ENCODE results near the gene ANKRD7.
A peak's percentile ranks its signal among the peaks of the same experiment; 100 is the strongest.

Gene ANKRD7

DNA sequence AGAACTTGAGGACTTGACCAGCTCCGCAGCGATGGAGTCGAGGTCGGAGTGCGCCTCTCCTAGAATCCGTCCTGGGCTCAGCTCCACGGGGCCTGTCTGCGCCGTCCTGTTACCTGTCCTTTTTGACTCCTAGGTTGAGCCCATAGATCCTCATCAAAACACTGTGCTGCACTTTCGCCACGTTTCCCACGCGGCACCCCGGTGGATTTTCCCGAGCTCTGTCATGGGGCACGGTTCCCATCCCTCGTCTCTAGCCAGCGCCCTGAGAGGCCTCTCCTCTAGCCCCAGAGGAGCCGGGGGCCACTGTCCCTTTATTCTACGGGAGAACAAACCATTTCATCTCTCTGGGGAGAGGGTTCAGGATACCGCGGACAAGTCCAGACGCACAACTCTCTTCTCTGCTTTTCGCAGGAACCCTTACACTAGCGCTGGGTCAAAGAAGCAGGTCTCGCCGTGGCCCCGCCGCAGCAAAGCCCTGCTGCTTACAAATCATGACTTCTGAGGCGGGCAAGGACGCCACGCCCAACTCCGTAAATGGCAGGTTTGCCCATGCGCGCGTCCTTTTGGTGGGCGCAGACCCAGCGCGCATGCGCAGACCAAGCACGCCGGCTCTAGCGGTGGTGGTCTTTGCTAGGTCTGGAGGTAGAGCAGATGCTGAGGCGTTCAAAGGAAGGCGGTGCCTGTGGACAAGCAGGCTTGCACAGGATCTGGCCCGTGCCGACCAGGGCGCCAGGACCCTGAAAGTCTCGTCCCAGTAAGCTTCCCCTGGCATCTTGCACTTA is 10.3 kb upstream of the ANKRD7 start:
- DNase-seq (ENCODE audit: low read depth in 2 of 2): peak; percentile 78 to 86
- TF ChIP-seq, protein P1, sequence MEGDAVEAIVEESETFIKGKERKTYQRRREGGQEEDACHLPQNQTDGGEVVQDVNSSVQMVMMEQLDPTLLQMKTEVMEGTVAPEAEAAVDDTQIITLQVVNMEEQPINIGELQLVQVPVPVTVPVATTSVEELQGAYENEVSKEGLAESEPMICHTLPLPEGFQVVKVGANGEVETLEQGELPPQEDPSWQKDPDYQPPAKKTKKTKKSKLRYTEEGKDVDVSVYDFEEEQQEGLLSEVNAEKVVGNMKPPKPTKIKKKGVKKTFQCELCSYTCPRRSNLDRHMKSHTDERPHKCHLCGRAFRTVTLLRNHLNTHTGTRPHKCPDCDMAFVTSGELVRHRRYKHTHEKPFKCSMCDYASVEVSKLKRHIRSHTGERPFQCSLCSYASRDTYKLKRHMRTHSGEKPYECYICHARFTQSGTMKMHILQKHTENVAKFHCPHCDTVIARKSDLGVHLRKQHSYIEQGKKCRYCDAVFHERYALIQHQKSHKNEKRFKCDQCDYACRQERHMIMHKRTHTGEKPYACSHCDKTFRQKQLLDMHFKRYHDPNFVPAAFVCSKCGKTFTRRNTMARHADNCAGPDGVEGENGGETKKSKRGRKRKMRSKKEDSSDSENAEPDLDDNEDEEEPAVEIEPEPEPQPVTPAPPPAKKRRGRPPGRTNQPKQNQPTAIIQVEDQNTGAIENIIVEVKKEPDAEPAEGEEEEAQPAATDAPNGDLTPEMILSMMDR (IDR thresholded peaks at IDR 0.05; ENCODE audit: low read depth, low read length): no peak
- peak overlapping the region; percentile 64 to 67 for H3K4me3 ChIP-seq (replicated peaks in 1 of 2; ENCODE audit: low read depth in 2 of 2, low read length in 2 of 2)

DNA sequence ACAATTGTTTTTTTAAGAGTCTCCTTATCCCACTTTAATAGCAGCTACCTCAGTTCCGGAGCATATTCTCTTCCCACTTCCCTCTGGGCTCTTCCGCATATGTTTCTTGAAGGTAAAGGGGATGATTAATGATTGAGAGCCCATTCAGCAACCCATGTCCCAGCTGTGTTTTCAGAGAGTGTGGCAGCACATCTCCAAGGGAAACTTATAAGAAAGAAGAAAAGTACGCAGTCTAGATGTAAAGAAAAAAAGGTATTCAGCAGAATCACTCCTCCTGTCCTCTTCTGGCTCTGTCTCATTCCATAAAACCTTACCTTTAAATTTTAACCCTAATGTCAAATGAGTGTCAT is 9.7 kb upstream of the ANKRD7 start:
- DNase-seq (ENCODE audit: low read depth in 2 of 2): no peak
- peak overlapping the region; percentile 64 to 67 for H3K4me3 ChIP-seq (replicated peaks in 1 of 2; ENCODE audit: low read depth in 2 of 2, low read length in 2 of 2)

DNA sequence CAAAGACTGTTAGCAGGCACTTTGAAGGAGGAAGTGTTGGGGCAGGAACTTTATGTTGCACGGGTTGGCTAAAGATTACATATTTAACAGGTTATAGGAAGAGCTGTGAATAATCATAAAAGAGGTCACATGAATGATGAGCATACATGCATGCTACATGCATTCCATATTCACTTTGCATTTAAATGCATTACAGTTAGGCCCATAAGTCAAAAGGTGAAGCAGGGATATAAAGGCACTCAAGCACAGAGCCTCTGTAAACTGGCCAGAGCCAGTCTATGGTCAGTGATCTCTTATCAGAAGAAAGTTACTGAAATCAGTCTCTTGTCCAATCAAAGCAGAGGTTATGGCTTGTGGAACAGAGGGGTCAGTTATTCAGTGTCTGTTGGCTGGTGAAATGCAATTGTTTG is 7.3 kb upstream of the ANKRD7 start:
- TF ChIP-seq, protein P1 (IDR thresholded peaks at IDR 0.05; ENCODE audit: low read depth, low read length): no peak
- no peak for DNase-seq (ENCODE audit: low read depth in 2 of 2)
- H3K4me3 ChIP-seq (replicated peaks in 1 of 2; ENCODE audit: low read depth in 2 of 2, low read length in 2 of 2): no peak overlapping the region

More for the DNA sequence above, 9.7 kb upstream of the ANKRD7 start:
- TF ChIP-seq, protein P1 (IDR thresholded peaks at IDR 0.05; ENCODE audit: low read depth, low read length): no peak

DNA sequence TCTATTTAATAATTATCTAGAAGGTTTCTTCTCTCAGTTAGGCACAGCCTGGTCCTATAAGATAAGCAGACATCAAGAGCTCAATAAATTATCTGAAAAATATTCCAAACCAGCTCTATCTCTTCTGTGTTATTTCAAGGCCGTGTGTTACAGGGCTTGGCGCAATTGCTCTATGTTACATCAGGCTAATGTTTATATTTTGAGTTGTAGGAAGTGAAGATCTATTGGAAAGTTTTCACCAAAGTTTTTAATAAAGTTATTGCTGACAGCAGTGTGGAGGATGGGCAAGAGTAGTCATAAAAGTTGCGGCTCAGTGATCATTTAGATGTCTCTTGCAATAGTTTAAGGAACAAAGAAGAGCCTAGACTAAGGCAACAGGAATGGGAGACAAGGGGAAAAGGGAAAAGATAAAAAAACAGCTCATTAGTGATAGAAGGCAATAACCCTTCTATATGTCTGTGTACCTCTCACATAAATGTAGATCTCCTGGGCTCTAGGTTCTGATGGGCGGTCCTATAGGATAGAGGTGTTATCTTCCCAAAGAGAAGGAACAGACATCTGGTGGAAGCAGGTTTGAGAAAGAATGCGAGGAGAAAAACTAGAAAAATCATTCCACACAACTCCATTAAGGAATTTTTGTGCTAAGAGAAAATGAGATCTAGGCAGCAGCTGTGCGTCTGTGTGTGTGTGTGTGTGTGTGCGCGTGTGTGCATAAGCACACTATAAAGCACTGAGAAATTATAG is 5.9 kb upstream of the ANKRD7 start:
- no peak for DNase-seq (ENCODE audit: low read depth in 2 of 2)
- H3K4me3 ChIP-seq (replicated peaks in 1 of 2; ENCODE audit: low read depth in 2 of 2, low read length in 2 of 2): no peak overlapping the region
- TF ChIP-seq, protein P1 (IDR thresholded peaks at IDR 0.05; ENCODE audit: low read depth, low read length): no peak

DNA sequence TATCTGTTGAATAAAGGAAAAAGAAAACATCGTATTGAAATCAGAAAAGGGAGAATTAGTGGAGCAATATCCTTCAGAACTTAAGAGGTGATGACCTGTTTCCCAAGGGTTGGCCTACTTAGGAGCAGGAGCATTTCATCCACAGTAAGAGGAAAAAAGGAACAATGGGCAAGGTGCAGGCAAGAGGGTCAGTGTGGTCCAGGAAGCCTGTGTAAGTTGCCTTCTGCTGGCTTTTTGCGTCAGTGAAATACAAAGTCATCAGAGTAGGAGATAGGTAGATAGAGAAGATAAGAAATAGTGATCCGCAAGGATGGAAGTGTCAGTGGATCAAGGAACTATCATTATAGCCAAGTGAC is 5.4 kb upstream of the ANKRD7 start:
- TF ChIP-seq, protein P1 (IDR thresholded peaks at IDR 0.05; ENCODE audit: low read depth, low read length): no peak
- no peak overlapping the region for H3K4me3 ChIP-seq (replicated peaks in 1 of 2; ENCODE audit: low read depth in 2 of 2, low read length in 2 of 2)
- no peak for DNase-seq (ENCODE audit: low read depth in 2 of 2)

DNA sequence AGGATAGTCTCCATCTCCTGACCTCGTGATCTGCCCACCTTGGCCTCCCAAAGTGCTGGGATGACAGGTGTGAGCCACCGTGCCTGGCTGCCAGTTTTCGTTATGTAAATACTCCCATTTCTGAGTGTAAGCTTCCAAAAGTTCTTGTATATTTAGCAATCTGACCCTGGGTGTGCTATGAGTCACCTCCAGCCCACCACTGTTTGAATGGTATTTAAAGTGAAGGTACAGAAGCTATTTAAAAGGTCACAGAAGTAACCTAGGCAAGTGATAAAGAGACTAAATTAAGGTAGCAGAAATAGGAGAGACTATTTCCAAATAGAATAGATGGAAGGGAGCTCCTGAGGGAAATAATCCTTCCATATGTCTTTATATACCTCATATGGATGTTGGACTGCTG is 3.9 kb upstream of the ANKRD7 start:
- DNase-seq (ENCODE audit: low read depth in 2 of 2): no peak
- TF ChIP-seq, protein P1 (IDR thresholded peaks at IDR 0.05; ENCODE audit: low read depth, low read length): no peak
- no peak overlapping the region for H3K4me3 ChIP-seq (replicated peaks in 1 of 2; ENCODE audit: low read depth in 2 of 2, low read length in 2 of 2)

All from cardiac fibroblast (primary cell).